HCT116 (cell line): Measurements from ENCODE around the gene MED13L.

Experiments used
- CTCF ChIP-seq, 3 experiments: fragments of 200-600 bp in 1 of 3; sonication (generic) in 1 of 3; IDR thresholded peaks in 2 of 3; conservative IDR thresholded peaks in 1 of 3; 2 replicates each; pipeline ENCODE4 v1.5.1; 2012 to 2017; ENCODE audit warnings: low read depth in 2 of 3, low read length in 2 of 3, antibody characterized with exemption in 1 of 3, borderline replicate concordance in 1 of 3, control low read depth in 1 of 3, mild to moderate bottlenecking in 1 of 3, mixed read lengths in 1 of 3, mixed run types in 1 of 3, moderate library complexity in 1 of 3; ENCODE audit not compliant: insufficient read depth in 1 of 3
- EZH2 ChIP-seq: fragments of 200-600 bp; sonication (generic); IDR thresholded peaks from 2 replicates; pipeline ENCODE4 v1.6.1; 2017; ENCODE audit warnings: antibody characterized with exemption, mixed run types
- EZH2phosphoT487 ChIP-seq: fragments of 200-600 bp; IDR thresholded peaks from 2 replicates; pipeline ENCODE4 v1.6.1; 2018; ENCODE audit warnings: antibody characterized with exemption, borderline replicate concordance
- POLR2A ChIP-seq: IDR thresholded peaks from 2 replicates; pipeline ENCODE4 v1.7.0; 2011; ENCODE audit warnings: borderline replicate concordance; ENCODE audit not compliant: insufficient read depth, insufficient read length; ENCODE audit errors: extremely low read depth
- POLR2AphosphoS5 ChIP-seq: IDR thresholded peaks from 2 replicates; pipeline ENCODE4 v1.6.1; 2011; ENCODE audit warnings: mild to moderate bottlenecking, low read depth, low read length, moderate library complexity
- RAD21 ChIP-seq: IDR thresholded peaks from 2 replicates; pipeline ENCODE4 v1.6.1; 2012; ENCODE audit warnings: low read depth, mild to moderate bottlenecking
- TF ChIP-seq, protein P1 (sequence below): IDR thresholded peaks from 2 replicates; pipeline ENCODE4 v1.6.1; 2012; ENCODE audit warnings: low read depth
- TF ChIP-seq, protein P2 (sequence below): IDR thresholded peaks from 2 replicates; pipeline ENCODE4 v1.6.1; 2011; ENCODE audit warnings: mild to moderate bottlenecking, low read length, moderate library complexity; ENCODE audit not compliant: insufficient replicate concordance; ENCODE audit errors: extremely low read depth

DNA sequence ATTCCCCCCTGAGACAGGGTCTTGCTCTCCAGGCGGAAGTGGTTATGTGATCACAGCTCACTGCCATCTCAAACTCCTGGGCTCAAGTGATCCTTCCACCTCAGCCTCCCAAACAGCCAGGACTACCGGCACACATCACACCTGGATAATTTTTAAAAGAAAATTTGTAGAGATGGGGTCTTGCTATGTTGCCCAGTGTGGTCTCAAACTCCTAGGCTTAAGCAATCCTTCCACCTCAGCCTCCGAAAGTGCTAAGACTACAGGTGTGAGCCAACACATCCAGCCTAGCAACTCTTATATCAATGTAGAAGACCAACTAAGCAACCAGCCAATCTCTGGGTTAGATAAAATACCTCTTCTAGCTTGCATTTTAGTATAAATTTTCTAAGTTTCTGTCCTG, 297.2 kb downstream of the MED13L start:
- TF ChIP-seq CTCF (IDR thresholded peaks at IDR 0.05 in 2 of 3, conservative IDR thresholded peaks at IDR 0.05 in 1 of 3; ENCODE audit: borderline replicate concordance in 1 of 3, insufficient read depth in 1 of 3, low read depth in 2 of 3, low read length in 2 of 3) (no peak), EZH2 (no peak), EZH2phosphoT487 (no peak), POLR2A (no peak), RAD21 (no peak), POLR2AphosphoS5 (no peak)
- TF ChIP-seq, protein P1, sequence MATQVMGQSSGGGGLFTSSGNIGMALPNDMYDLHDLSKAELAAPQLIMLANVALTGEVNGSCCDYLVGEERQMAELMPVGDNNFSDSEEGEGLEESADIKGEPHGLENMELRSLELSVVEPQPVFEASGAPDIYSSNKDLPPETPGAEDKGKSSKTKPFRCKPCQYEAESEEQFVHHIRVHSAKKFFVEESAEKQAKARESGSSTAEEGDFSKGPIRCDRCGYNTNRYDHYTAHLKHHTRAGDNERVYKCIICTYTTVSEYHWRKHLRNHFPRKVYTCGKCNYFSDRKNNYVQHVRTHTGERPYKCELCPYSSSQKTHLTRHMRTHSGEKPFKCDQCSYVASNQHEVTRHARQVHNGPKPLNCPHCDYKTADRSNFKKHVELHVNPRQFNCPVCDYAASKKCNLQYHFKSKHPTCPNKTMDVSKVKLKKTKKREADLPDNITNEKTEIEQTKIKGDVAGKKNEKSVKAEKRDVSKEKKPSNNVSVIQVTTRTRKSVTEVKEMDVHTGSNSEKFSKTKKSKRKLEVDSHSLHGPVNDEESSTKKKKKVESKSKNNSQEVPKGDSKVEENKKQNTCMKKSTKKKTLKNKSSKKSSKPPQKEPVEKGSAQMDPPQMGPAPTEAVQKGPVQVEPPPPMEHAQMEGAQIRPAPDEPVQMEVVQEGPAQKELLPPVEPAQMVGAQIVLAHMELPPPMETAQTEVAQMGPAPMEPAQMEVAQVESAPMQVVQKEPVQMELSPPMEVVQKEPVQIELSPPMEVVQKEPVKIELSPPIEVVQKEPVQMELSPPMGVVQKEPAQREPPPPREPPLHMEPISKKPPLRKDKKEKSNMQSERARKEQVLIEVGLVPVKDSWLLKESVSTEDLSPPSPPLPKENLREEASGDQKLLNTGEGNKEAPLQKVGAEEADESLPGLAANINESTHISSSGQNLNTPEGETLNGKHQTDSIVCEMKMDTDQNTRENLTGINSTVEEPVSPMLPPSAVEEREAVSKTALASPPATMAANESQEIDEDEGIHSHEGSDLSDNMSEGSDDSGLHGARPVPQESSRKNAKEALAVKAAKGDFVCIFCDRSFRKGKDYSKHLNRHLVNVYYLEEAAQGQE, result no peak
- TF ChIP-seq, protein P2, sequence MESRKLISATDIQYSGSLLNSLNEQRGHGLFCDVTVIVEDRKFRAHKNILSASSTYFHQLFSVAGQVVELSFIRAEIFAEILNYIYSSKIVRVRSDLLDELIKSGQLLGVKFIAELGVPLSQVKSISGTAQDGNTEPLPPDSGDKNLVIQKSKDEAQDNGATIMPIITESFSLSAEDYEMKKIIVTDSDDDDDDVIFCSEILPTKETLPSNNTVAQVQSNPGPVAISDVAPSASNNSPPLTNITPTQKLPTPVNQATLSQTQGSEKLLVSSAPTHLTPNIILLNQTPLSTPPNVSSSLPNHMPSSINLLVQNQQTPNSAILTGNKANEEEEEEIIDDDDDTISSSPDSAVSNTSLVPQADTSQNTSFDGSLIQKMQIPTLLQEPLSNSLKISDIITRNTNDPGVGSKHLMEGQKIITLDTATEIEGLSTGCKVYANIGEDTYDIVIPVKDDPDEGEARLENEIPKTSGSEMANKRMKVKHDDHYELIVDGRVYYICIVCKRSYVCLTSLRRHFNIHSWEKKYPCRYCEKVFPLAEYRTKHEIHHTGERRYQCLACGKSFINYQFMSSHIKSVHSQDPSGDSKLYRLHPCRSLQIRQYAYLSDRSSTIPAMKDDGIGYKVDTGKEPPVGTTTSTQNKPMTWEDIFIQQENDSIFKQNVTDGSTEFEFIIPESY, result no peak
